Measurements from ENCODE around the gene STAG3. TPM values are rescaled to one million over a fixed set of nuclear protein-coding genes. Genes with fewer than 3 reads are reported as not detected.

Gene STAG3
- total and polyA plus RNA-seq, 2 donors (not counting 3 experiments of a cell fraction or from before 2014, with no cell fraction given): 0.29 to 1.4 TPM

- Histone ChIP-seq H3K4me3 (replicated peaks in 1 of 3; ENCODE audit: insufficient read depth in 1 of 3, low read depth in 1 of 3, low read length in 3 of 3) (peak overlapping the region; percentile 10 to 80 (median 17)), H3K9me1 (replicated peaks; ENCODE audit: control insufficient read depth, extremely low read depth, insufficient read depth, low read length) (no peaks in the 10 kb centered on the region), H3K9ac (replicated peaks; ENCODE audit: extremely low read depth, insufficient read depth, low read length) (peak overlapping the region; percentile 17), H2AFZ (ENCODE audit: low read depth, low read length) (peak overlapping the region; percentile 82), H3K9me3 (replicated peaks; ENCODE audit: control insufficient read depth, insufficient read depth, low read length) (no peaks in the 10 kb centered on the region), H3K4me2 (ENCODE audit: insufficient read depth, low read length) (peak overlapping the region; percentile 70), H3K27ac (ENCODE audit: insufficient read depth, low read depth, low read length) (peak overlapping the region; percentile 22), H3K27me3 (ENCODE audit: control insufficient read depth in 2 of 2, insufficient read depth in 2 of 2, low read length in 2 of 2) (no peaks in the 10 kb centered on the region), H3K79me2 (ENCODE audit: control insufficient read depth, insufficient read depth, low read length) (peaks cover 13% of the 10 kb centered on the region), H3K36me3 (ENCODE audit: control insufficient read depth in 2 of 2, extremely low read depth in 1 of 2, insufficient read depth in 2 of 2, low read length in 2 of 2) (no peaks in the 10 kb centered on the region), H3K4me1 (ENCODE audit: control insufficient read depth, extremely low read depth, insufficient read depth, low read length) (peaks cover 6% of the 10 kb centered on the region), H4K20me1 (replicated peaks; ENCODE audit: control insufficient read depth, extremely low read depth, insufficient read depth, low read length) (no peaks in the 10 kb centered on the region)
- dilution Hi-C loops (cut with MboI; ENCODE audit: extremely low pct_ligation_motif_present, low sequenced_read_pairs): no loop called here
- TF ChIP-seq, protein P1, sequence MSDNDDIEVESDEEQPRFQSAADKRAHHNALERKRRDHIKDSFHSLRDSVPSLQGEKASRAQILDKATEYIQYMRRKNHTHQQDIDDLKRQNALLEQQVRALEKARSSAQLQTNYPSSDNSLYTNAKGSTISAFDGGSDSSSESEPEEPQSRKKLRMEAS (IDR thresholded peaks at IDR 0.05; ENCODE audit: insufficient read depth, insufficient read length): no peak
- TF ChIP-seq EZH2 (IDR thresholded peaks at IDR 0.05; ENCODE audit: borderline replicate concordance, low read depth, low read length, severe bottlenecking) (no peak), POLR2AphosphoS5 (IDR thresholded peaks at IDR 0.05; ENCODE audit: insufficient read depth, low read depth, low read length) (no peak), POLR2A (IDR thresholded peaks at IDR 0.05; ENCODE audit: low read depth, low read length) (no peak), GATA2 (IDR thresholded peaks at IDR 0.05; ENCODE audit: insufficient read depth, insufficient read length, low read depth, low read length) (no peak), FOS (IDR thresholded peaks at IDR 0.05; ENCODE audit: borderline replicate concordance, insufficient read depth, low read length) (no peak), JUN (IDR thresholded peaks at IDR 0.05; ENCODE audit: borderline replicate concordance, insufficient read depth, insufficient read length, low read depth) (no peak), MYC (IDR thresholded peaks at IDR 0.05; ENCODE audit: low read depth, low read length) (no peak)
- TF ChIP-seq, protein P2, sequence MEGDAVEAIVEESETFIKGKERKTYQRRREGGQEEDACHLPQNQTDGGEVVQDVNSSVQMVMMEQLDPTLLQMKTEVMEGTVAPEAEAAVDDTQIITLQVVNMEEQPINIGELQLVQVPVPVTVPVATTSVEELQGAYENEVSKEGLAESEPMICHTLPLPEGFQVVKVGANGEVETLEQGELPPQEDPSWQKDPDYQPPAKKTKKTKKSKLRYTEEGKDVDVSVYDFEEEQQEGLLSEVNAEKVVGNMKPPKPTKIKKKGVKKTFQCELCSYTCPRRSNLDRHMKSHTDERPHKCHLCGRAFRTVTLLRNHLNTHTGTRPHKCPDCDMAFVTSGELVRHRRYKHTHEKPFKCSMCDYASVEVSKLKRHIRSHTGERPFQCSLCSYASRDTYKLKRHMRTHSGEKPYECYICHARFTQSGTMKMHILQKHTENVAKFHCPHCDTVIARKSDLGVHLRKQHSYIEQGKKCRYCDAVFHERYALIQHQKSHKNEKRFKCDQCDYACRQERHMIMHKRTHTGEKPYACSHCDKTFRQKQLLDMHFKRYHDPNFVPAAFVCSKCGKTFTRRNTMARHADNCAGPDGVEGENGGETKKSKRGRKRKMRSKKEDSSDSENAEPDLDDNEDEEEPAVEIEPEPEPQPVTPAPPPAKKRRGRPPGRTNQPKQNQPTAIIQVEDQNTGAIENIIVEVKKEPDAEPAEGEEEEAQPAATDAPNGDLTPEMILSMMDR (IDR thresholded peaks at IDR 0.05; ENCODE audit: extremely low read depth in 1 of 2, insufficient read depth in 1 of 2, low read depth in 1 of 2, low read length in 2 of 2): no peak
- ChIA-PET CTCF (interaction anchor here (0.8 to 2.2 kb wide), 8 partner anchors 10 to 69 kb away, joined by 3 to 8 read pairs (median 3); partner anchors contain the start of genes GAL3ST4 and TRAPPC14), POLR2A (no interaction called here)
- intact Hi-C loops (cut with micrococcal nuclease): loop anchor here (1.0 to 10.0 kb wide), 4 partner anchors 10 to 907 kb away; partner anchors contain the start of genes AP4M1, CNPY4, MCM7 and TAF6
- no peak for FAIRE-seq
- no peak for DNase-seq (ENCODE audit: low read depth, low spot score)
- BruUV-seq (replicated peaks): no TSS peak
Observed at GRCh38 chr7:100148225-100148558, 29.5 kb upstream of the STAG3 start.

All from endothelial cell of umbilical vein (primary cell).